HG02938 (cell line): ENCODE measurements around the gene FCHSD2.

ENCODE experiments used
- ATAC-seq: cut with Tn5 transposase; IDR thresholded peaks from one replicate; pipeline ENCODE4 v1.9.1; 2021; ENCODE audit warnings: mild to moderate bottlenecking, moderate library complexity; ENCODE audit not compliant: unreplicated experiment

Gene FCHSD2

GRCh38 chr11:72975778-72976521 lies 166.2 kb downstream of the FCHSD2 start:
- ATAC-seq, result no peak

- no peak for ATAC-seq
Measured at GRCh38 chr11:72974487-72975205, 167.5 kb downstream of the FCHSD2 start.

- ATAC-seq, result no peak
Measured at GRCh38 chr11:72972496-72973128, 169.5 kb downstream of the FCHSD2 start.

GRCh38 chr11:72971192-72971967 lies 170.7 kb downstream of the FCHSD2 start:
- no peak for ATAC-seq

GRCh38 chr11:72970557-72971118 lies 171.5 kb downstream of the FCHSD2 start:
- ATAC-seq, result no peak

GRCh38 chr11:72969894-72970335 lies 172.2 kb downstream of the FCHSD2 start:
- ATAC-seq, result peak; percentile 82

GRCh38 chr11:72968390-72968789 lies 173.7 kb downstream of the FCHSD2 start:
- ATAC-seq, result no peak

GRCh38 chr11:72965672-72966071 lies 176.4 kb downstream of the FCHSD2 start:
- no peak for ATAC-seq

GRCh38 chr11:72962717-72963116 lies 179.4 kb downstream of the FCHSD2 start:
- no peak for ATAC-seq

GRCh38 chr11:72962084-72962483 lies 180.0 kb downstream of the FCHSD2 start:
- ATAC-seq, result no peak

- ATAC-seq, result no peak
Measured at GRCh38 chr11:72959998-72960731, 182.0 kb downstream of the FCHSD2 start.

GRCh38 chr11:72958791-72959190 lies 183.3 kb downstream of the FCHSD2 start:
- no peak for ATAC-seq

- ATAC-seq, result no peak
Measured at GRCh38 chr11:72955466-72955865, 186.7 kb downstream of the FCHSD2 start.

- no peak for ATAC-seq
Measured at GRCh38 chr11:72954860-72955259, 187.3 kb downstream of the FCHSD2 start.

- ATAC-seq, result no peak
Measured at GRCh38 chr11:72953637-72954036, 188.5 kb downstream of the FCHSD2 start.

- ATAC-seq, result no peak
Measured at GRCh38 chr11:72951888-72952287, 190.2 kb downstream of the FCHSD2 start.

- no peak for ATAC-seq
Measured at GRCh38 chr11:72951193-72951592, 190.9 kb downstream of the FCHSD2 start.

- no peak for ATAC-seq
Measured at GRCh38 chr11:72950685-72951084, 191.4 kb downstream of the FCHSD2 start.

GRCh38 chr11:72947229-72947628 lies 194.9 kb downstream of the FCHSD2 start:
- no peak for ATAC-seq

GRCh38 chr11:72943664-72944063 lies 198.5 kb downstream of the FCHSD2 start:
- ATAC-seq, result no peak
